Endometrial microvascular endothelial cells (primary cell): Measurements from ENCODE around the gene OOSP4A. TPM values are rescaled to one million over a fixed set of nuclear protein-coding genes. Genes with fewer than 3 reads are reported as not detected.
"Not testable (repeated sequence)": the region's sequence is repeated elsewhere in the genome, so short reads cannot be mapped to it uniquely, and the experiment has no call there.

Source experiments
- in situ Hi-C: cut with HindIII; loops from 2 replicates; pipeline ENCODE4 v1.10.0; 2017; ENCODE audit warnings: low sequenced_read_pairs, low pct_unique_long_range_greater_than_20kb; ENCODE audit errors: inconsistent ontology term
- total RNA-seq: library from RNA; depleted of rRNA; stranded (reverse); fragments of >200 nt; gene quantifications from one replicate; pipeline ENCODE4 v1.2.3, GENCODE V29; 2015; ENCODE audit errors: inconsistent ontology term

The OOSP4A gene
- total RNA-seq, 1 donor from 2014 or later = not detected

- in situ Hi-C loops = no loop called here
Observed at GRCh38 chr11:59967677-59968394, 4.0 kb downstream of the OOSP4A start.

DNA sequence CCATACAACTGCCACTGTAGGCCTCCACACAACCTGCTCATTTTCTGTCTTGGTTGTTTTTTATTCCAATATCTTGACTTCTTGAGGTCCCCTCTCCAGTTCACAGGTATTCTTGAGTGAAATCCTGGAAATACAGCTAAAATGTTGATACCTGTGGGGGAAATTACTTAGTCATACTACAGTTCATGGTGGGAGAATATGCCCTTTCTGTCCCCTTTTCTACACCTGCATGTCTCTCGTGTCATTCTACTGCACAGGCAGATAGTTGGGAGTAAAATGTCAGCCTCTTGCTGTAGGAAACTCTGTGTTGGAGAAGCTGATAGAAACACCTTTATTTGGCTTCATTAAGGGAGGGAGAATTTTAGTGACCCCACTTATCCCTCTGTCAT is 4.6 kb downstream of the OOSP4A start:
- in situ Hi-C loops = no loop called here

DNA sequence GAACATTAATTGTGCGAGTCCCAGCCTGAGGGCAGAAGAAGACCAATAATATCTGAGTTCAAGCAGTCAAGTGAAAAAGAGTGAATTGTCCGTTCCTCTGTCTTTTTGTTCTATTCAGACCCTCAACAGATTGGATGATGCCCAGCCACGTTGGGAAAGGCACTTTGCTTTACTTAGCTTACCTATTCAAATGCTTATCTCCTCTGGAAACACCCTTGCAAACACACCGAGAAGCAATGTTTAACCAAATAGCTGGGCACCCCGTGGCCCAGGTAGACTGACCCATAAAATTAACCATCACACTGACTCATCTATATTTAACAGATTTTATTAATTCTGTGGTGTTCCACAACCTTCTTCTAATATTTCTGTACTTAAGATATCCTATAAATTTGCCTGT is 9.3 kb downstream of the OOSP4A start:
- in situ Hi-C loops = no loop called here

- in situ Hi-C loops = no loop called here
Observed at GRCh38 chr11:59981106-59981770, 17.4 kb downstream of the OOSP4A start.

DNA sequence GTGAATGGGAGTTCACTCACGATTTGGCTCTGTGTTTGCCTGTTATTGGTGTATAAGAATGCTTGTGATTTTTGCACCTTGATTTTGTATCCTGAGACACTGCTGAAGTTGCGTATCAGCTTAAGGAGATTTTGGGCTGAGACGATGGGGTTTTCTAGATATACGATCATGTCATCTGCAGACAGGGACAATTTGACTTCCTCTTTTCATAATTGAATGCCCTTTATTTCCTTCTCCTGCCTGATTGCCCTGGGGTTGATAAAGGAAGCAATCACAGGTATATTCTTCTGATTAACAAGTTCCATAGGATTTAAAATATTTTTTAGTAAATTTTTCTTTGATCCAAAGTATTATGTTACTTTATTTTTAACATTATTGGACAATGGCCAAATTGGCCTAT is 18.2 kb downstream of the OOSP4A start:
- in situ Hi-C loops = not testable (repeated sequence)

DNA sequence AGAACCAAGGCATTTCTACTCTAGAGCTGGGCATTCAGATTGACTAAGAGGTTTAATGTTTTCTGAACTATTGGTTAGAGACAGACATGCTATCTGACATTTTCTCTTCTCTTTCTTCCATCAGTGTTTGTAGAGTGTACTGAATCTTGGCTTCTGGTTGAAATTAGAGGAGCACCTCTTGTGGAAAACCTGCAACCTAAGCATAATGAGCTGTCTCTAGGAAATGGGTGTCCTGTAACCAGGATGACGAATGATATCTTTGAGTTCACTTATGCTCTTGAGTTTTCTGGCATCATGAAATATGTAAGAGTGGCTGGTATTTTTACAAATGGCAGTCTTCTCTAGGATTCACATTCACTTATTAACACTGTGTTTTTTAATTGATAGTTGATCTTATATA is 19.4 kb downstream of the OOSP4A start:
- in situ Hi-C loops = no loop called here

GRCh38 chr11:59984368-59984767 is 20.5 kb downstream of the OOSP4A start:
- in situ Hi-C loops = no loop called here

GRCh38 chr11:59990421-59990820 is 26.6 kb downstream of the OOSP4A start:
- in situ Hi-C loops = no loop called here

DNA sequence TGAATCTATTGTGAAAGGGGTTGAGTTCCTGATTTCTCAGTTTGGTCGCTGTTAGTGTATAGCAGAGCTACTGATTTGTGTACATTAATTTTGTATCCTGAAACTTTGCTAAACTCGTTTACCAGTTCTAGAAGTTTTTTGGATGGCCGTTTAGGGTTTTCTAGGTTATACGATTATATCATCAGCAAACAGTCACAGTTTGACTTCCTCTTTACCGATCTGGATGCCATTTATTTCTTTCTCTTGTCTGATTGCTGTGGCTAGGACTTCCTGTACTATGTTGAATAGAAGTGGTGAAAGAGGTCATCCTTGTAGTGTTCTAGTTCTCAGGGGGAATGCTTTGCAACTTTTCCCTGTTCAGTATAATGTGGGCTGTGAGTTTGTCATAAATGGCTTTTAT is 28.6 kb downstream of the OOSP4A start:
- in situ Hi-C loops = no loop called here

- in situ Hi-C loops = no loop called here
Observed at GRCh38 chr11:59997800-59998199, 34.0 kb downstream of the OOSP4A start.

DNA sequence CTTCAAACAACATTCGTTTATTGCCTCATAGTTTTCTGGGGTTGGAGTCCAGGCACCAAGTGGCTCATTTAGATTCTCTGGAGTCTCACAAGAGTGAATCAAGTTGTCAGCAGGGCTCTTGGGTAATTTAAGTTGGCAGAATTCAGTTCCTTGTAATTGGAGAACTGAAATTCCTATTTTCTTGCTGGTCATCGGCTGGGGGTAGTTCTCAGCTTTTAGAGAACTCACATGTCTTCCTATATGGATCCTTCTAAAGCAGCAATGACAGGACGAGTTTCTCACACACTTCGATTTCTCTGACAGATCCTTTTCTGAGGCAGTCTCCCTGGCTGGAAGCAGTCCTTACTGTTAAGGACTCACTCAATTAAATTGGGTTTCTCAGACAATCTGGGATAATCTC is 35.9 kb downstream of the OOSP4A start:
- in situ Hi-C loops = no loop called here

DNA sequence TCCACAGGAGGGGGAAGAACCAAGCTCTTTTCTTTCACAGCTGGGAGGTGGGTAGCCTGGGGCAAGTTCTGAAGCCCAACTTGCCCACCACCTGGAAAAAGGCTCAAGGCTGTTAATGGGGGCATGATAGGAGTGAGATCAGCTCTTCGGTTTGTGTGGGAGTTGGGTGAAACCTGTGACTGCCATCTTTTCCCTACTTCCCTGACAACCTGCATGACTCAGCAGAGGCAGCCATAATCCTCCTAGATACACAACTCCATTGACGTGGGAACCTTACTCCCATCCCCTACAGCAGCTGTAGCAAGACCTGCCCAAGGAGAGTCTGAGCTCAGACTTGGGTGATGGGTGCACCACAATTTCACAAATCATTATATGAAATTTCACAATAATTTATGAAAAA is 39.9 kb downstream of the OOSP4A start:
- in situ Hi-C loops = no loop called here

DNA sequence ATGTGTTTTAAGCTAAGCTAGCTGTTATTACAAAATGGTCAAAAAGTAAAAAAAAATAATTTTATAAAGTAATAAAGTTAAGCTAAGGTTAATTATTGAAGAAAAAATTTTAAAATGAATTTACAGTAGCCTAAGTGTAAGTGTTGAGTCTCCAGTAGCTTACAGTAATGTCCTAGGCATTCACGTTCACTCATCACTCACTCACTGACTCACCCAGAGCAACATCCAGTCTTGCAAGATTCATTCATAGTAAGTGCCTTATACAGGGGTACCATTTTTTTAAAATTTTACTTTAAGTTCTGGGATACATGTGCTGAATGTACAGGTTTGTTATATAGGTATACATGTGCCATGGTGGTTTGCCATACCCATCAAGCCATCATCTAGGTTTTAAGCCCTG is 41.5 kb downstream of the OOSP4A start:
- in situ Hi-C loops = no loop called here

- in situ Hi-C loops = no loop called here
Observed at GRCh38 chr11:60016881-60017280, 53.0 kb downstream of the OOSP4A start, which contains the start of gene OOSP4B. Gene OOSP4B, plus strand, starts transcription at chr11:60017181.

DNA sequence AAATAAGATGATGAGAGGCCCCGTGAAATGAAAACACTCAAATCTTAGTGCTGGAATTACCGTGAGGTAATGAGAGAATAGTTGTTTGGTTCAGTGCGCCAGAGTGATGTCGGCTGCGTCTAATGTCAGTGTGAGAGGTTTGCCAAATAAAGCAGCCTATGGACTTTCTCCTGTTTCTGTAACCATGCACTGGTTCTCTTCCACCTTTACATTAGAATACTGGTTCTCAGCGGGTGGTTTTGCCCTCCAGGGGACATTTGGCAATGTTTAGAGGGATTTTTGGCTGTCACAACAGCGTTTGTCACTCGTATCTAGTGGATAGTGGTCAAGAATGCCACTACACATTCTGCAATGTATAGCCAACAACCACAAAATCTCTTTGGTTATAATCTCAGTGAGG is 54.2 kb downstream of the OOSP4A start:
- in situ Hi-C loops = no loop called here

Other genes starting within 250 kb of the OOSP4A start
- 24.4 TPM for gene STX3, start 208.7 kb upstream of the OOSP4A start, total RNA-seq
- 48.8 TPM for gene MRPL16, start 153.3 kb upstream of the OOSP4A start, total RNA-seq
- gene CBLIF, start 118.5 kb upstream of the OOSP4A start, total RNA-seq = not detected
- gene TCN1, start 97.5 kb upstream of the OOSP4A start, total RNA-seq = not detected
- not detected for gene OOSP3, start 85.3 kb upstream of the OOSP4A start, total RNA-seq
- gene OOSP1, start 25.6 kb upstream of the OOSP4A start, total RNA-seq = not detected
- not detected for gene OOSP4B, start 53.1 kb downstream of the OOSP4A start, total RNA-seq
- not detected for gene OOSP2, start 76.4 kb downstream of the OOSP4A start, total RNA-seq
- gene MS4A3, start 92.6 kb downstream of the OOSP4A start, total RNA-seq = not detected
- not detected for gene MS4A2, start 124.6 kb downstream of the OOSP4A start, total RNA-seq
- gene MS4A6A, start 219.1 kb downstream of the OOSP4A start, total RNA-seq = not detected